Stimulated activated CD8-positive, alpha-beta memory T cell treated with anti-CD3 and anti-CD28 coated beads, Interleukin-15, amount 100 ng/mL, for 1 hour (primary cell): ENCODE measurements around the gene TRIM56.
"Not testable (repeated sequence)": the region's sequence is repeated elsewhere in the genome, so short reads cannot be mapped to it uniquely, and the experiment has no call there.

ENCODE experiments used
- DNase-seq: peaks from one replicate; pipeline ENCODE4 v3.0.0-alpha.2; 2020; ENCODE audit warnings: low read depth

The TRIM56 gene

DNA sequence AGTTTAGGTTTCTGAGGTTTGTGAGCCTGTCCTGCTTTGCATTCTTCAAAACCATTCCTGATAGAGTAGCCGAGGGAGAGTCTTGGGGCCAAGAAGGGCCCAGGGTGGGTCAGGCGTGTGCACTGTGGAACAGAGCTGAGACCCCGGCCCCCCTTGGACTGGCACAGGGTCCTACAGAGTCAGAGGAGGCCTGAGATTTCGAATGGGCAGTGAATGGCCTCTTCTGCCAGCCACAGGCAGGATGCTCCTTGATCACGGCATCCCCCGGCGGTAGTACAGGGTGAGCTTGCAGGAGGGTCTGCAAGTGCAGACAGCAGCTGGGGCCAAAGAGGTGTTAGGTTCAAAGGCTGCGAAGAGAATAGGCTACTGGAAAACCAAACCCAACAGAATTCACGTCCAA lies 4.6 kb downstream of the TRIM56 start:
- DNase-seq = no peak

- DNase-seq = not testable (repeated sequence)
These were observed 7.1 kb downstream of the TRIM56 start for GRCh38 chr7:101092266-101092905.

- DNase-seq = no peak
These were observed 8.6 kb downstream of the TRIM56 start for GRCh38 chr7:101093906-101094305.

- no peak for DNase-seq
These were observed 9.1 kb downstream of the TRIM56 start for GRCh38 chr7:101094376-101094775.

DNA sequence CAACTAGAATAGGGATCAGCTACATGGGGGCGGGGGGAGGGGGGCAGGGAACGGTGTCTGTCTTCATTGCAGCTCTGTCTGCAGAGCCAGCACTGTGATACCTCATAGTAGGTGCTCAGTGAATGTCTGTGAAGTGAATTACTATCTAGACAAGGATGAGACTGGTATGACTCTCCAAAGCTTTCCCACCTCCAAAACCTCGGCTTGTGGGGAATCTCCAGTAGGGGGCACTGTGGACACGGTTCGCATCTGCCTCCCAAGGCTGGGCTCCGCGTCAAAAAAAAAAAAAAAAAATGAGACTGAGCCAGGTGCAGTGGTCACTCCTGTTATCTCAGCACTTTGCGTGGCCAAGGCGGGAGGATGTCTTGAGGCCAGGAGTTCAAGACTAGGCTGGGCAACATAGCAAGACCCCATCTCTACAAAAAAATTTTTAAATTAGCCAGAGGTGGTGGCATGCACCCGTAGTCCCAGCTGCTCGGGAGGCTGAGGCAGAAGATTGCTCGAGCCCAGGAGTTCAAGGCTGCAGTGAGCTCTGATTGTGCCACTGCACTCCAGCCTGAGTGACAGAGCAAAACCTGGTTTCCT lies 9.6 kb downstream of the TRIM56 start:
- no peak for DNase-seq

DNA sequence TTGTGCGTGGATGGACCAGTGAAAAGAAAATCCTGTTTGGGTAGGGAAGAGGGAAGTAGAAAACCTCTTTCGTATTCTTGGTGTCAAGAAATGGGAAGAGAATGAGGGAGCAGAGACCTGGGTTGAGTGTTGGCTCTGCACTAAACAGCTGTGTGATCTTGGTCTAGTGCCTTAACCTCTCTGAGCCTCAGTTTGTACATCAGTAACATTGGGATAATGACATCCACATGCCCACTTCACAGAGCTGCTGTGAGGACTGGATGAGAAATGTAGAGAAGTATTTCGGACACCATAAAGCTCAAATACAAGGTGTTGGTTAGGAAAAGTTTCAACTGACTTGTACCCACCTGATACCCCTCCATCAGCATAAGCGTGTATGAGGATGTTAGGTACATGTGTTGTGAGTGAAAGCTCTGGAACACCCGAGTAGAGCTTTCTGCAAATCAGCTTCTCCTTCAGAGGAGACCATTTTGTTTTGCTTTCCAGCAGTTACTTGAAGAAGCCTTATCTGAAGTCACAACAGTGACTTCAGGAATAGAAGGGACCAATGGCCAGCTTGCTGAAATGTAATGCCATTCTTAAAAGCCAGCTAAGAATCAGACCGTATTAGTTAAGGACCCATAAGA lies 11.2 kb downstream of the TRIM56 start:
- no peak for DNase-seq

GRCh38 chr7:101096957-101097347 lies 11.7 kb downstream of the TRIM56 start:
- no peak for DNase-seq

DNA sequence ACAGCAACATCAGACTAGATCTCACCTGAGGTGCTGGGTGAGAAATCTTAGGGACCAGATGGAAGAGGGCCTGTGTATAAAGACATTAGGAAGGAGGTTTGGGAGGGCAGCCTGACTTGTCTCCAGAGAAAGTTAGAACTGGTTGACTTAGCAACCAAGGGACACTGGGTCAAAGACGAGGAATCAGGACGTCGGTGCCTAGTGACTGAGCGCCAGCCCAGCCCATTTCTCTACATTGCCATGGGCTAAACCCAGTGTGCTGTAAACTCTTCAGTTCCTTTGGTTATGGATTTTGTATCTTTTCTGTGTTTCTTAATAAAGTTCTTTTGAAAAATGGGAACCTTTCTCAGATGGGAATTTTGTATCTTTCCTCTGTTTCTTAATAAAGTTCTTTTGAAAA lies 12.3 kb downstream of the TRIM56 start:
- DNase-seq = no peak

- no peak for DNase-seq
These were observed 14.9 kb downstream of the TRIM56 start for GRCh38 chr7:101099969-101100781.

GRCh38 chr7:101100858-101101847 lies 15.9 kb downstream of the TRIM56 start:
- DNase-seq = no peak

DNA sequence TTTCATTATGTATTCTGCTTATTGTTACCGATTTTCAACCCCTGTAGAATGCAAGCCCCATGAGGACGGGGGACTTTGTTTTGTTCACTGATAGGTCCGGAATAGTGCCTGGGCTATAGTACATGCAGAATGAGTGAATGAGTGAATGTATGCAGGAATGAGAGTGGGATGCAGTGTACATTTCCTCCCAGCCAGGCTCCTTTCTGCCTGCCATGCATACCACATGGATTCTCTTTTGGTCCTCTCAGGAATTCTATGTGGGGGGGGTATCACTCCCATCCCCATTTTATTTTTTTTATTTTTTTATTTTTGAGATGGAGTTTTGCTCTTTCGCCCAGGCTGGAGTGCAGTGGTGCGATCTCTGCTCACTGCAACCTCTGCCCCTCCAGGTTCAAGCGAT lies 16.7 kb downstream of the TRIM56 start:
- no peak for DNase-seq

- not testable (repeated sequence) for DNase-seq
These were observed 18.4 kb downstream of the TRIM56 start for GRCh38 chr7:101103701-101104100.

DNA sequence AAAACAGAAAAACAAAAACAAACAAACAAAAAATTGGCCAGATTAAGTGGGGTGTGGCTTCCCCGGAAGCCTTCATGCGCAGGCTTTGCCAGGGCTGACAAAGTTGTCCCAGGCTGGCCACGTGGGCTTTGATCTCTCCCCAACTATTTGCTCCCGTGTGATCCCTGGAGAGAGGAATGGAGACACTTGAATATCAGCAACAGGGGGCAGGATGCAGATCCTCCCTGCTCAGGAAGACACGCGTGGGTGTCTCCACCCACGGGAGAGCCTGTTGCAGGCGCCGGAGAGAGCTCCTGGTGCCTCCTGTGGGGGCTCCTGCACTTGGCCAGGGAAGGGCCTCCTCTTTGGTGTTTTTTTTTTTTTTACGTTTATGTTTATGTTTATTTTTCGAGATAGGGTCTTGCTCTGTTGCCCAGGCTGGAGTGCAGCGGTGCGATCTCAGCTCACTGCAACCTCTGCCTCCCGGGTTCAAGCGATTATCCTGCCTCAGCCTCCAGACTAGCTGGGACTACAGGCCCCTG lies 19.0 kb downstream of the TRIM56 start:
- no peak for DNase-seq

DNA sequence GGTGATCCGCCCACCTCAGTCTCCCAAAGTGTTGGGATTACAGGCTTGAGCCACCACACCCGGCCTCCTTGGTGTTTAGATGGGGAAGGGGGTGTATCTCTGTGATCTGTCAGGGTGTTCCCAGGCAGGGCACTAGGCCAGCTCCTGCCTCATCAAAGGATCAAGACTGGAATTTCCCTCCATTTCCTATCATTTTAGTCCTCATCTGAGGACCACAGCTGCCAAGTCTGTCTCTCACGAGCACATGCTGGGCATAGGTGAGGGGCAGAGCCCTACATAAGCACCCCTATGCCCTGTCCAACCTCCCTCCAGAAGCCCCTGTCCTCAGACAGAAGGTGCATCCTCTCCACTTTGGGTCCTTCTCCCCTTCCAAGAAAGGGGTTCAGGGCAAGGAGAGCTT lies 19.5 kb downstream of the TRIM56 start:
- DNase-seq = no peak

GRCh38 chr7:101105248-101105647 lies 20.0 kb downstream of the TRIM56 start:
- not testable (repeated sequence) for DNase-seq

GRCh38 chr7:101106386-101106785 lies 21.1 kb downstream of the TRIM56 start:
- no peak for DNase-seq

DNA sequence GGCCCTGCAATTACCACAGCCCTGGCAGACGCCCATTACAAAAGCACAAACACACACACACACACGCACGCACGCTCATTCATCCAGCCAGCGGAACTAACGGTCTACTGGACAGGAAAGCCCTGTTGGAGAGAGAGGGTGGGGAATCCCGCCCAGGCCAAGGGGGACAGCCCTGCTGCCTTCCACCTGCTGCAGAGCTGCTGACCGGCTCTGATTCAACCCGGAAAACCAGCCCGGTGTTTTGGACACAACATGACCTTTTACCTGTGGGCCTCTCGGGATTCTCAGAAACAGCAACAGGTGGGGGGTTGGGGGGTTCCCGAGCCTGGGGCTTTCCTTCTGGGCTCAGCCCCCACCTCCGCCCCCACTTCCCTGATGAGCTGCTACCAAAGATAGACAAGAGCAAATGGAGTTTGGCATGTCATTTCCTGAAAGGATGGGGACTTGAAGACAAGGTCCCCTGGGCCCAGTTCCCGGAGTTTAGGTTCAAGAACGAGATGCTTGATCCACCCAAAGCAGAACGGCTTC lies 23.1 kb downstream of the TRIM56 start:
- no peak for DNase-seq

DNA sequence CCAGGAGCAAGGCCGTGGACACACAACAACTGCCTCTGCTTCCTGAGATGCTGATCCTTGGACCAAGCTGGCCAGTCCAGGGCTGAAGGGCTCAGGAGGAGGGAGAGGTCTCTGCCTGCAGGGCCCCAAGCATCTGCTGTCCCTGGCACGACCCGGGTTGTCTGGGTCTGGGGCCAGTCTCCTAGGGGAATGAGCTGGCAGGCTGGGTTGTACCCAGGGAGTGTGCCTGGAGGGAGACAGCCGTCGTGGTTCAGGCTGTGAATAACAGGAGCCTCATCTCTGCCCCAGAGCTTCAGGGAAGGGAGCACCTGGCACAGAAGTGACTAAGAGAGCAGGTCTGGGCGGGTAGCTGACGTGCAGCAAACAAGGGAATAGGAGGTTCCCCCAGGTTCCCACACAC lies 23.7 kb downstream of the TRIM56 start:
- DNase-seq = no peak

- no peak for DNase-seq
These were observed 24.1 kb downstream of the TRIM56 start for GRCh38 chr7:101109368-101109767.

DNA sequence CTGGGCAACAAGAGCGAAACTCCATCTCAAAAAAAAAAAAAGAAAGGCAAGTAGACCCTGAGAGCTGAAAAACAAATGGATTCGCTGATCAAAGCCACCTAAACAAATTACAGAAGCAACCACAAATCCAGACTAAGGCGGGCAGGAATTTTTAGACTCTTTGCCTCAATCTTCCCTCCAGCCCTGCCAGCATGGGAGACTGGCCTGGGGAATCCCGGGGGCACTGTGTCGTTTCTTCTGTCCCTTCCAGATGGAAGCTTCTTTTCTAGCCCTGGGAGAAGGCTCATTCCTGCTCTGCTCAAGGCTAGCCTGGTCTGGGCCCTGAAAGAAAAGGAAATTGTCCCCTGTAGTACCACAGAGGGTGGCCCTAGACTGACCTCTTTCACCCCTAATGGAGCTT lies 26.0 kb downstream of the TRIM56 start:
- no peak for DNase-seq

DNA sequence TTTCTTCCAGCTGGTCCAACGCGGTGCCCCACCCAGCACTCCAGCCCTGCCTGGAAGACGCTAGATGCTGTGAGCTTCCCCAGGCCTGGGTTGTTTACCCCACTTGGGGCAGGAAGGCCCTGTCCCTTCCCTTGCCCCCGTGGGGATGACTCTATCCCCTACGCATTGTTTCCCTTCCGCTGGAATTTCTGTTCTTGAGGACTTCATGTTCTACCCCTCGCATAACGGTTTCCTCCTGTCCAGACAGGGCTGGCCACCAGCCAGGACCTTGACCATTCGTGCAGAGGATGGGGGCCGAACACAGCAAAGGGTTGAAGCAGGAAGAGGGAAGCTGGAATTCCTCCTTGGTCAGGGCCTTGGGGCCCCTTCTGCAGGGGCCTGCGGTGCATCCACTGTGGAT lies 27.0 kb downstream of the TRIM56 start:
- DNase-seq = no peak
